Activated CD8-positive, alpha-beta T cell treated with anti-CD3 and anti-CD28 coated beads for 36 hours (primary cell): ENCODE data around the gene TRPM3. TPM values are rescaled to one million over a fixed set of nuclear protein-coding genes. Genes with fewer than 3 reads are reported as not detected.

Source experiments
- ATAC-seq: fragments of 200-7000 bp; cut with Tn5 transposase; one replicate; pipeline ENCODE4 v1.10.0; 2021; ENCODE audit warnings: mild to moderate bottlenecking, moderate library complexity
- CTCF ChIA-PET: fragments of 350-600 bp; sonication (Branson Sonifier 250); formaldehyde crosslinking; loops from one replicate; lab custom pipeline; 2021; ENCODE audit warnings: antibody characterized with exemption; lab: Charles Lee
- POLR2A ChIA-PET: fragments of 350-600 bp; sonication (Branson Sonifier 250); formaldehyde crosslinking; loops from one replicate; lab custom pipeline; 2021; ENCODE audit warnings: antibody characterized with exemption; lab: Charles Lee
- DNase-seq: peaks from one replicate; pipeline ENCODE4 v3.0.0-alpha.2; 2020
- H3K27ac Mint-ChIP-seq: one replicate; pipeline ENCODE4 v1.8.0; 2021; ENCODE audit warnings: mild to moderate bottlenecking, mixed read lengths
- H3K27me3 Mint-ChIP-seq: one replicate; pipeline ENCODE4 v1.8.0; 2021; ENCODE audit warnings: mixed read lengths
- H3K36me3 Mint-ChIP-seq: one replicate; pipeline ENCODE4 v1.8.0; 2021; ENCODE audit warnings: low read depth, mixed read lengths
- H3K4me1 Mint-ChIP-seq: one replicate; pipeline ENCODE4 v1.8.0; 2021; ENCODE audit warnings: low read depth, mixed read lengths
- H3K4me3 Mint-ChIP-seq: one replicate; pipeline ENCODE4 v1.8.0; 2021; ENCODE audit warnings: mild to moderate bottlenecking, moderate library complexity, mixed read lengths
- H3K9me3 Mint-ChIP-seq: one replicate; pipeline ENCODE4 v1.8.0; 2021; ENCODE audit warnings: mixed read lengths
- intact Hi-C: fragments of 100-400 bp; cut with micrococcal nuclease; formaldehyde crosslinking; loops from one replicate; pipeline ENCODE4 v1.10.0; 2022
- total RNA-seq, 2 experiments: library from RNA; stranded (reverse); gene quantifications; one replicate each; pipeline ENCODE4 v1.2.3, GENCODE V29; 2021
- TF ChIP-seq, protein P1 (sequence below): fragments of 200-600 bp; IDR thresholded peaks from one replicate; pipeline ENCODE4 v1.8.0; 2022; ENCODE audit warnings: antibody characterized with exemption, mild to moderate bottlenecking

Gene TRPM3
- total RNA-seq, 2 experiments from 2014 or later, result not detected

GRCh38 chr9:70581955-70582350 is 539.5 kb downstream of the TRPM3 start:
- TF ChIP-seq, protein P1, sequence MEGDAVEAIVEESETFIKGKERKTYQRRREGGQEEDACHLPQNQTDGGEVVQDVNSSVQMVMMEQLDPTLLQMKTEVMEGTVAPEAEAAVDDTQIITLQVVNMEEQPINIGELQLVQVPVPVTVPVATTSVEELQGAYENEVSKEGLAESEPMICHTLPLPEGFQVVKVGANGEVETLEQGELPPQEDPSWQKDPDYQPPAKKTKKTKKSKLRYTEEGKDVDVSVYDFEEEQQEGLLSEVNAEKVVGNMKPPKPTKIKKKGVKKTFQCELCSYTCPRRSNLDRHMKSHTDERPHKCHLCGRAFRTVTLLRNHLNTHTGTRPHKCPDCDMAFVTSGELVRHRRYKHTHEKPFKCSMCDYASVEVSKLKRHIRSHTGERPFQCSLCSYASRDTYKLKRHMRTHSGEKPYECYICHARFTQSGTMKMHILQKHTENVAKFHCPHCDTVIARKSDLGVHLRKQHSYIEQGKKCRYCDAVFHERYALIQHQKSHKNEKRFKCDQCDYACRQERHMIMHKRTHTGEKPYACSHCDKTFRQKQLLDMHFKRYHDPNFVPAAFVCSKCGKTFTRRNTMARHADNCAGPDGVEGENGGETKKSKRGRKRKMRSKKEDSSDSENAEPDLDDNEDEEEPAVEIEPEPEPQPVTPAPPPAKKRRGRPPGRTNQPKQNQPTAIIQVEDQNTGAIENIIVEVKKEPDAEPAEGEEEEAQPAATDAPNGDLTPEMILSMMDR, result no peak
- ATAC-seq (no peak), DNase-seq (no peak)
- POLR2A ChIA-PET, result no interaction called here
- Mint-ChIP-seq H3K36me3 (no peaks in the 10 kb centered on the region), H3K27ac (no peak overlapping the region), H3K27me3 (no peaks in the 10 kb centered on the region), H3K9me3 (no peaks in the 10 kb centered on the region), H3K4me1 (peaks cover 7% of the 10 kb centered on the region), H3K4me3 (no peak overlapping the region)
- intact Hi-C loops, result no loop called here
- CTCF ChIA-PET, result interaction anchor here (1.0 kb wide), 2 partner anchors 11 to 20 kb away, joined by 4 to 8 read pairs; no protein-coding TSS in a partner anchor

DNA sequence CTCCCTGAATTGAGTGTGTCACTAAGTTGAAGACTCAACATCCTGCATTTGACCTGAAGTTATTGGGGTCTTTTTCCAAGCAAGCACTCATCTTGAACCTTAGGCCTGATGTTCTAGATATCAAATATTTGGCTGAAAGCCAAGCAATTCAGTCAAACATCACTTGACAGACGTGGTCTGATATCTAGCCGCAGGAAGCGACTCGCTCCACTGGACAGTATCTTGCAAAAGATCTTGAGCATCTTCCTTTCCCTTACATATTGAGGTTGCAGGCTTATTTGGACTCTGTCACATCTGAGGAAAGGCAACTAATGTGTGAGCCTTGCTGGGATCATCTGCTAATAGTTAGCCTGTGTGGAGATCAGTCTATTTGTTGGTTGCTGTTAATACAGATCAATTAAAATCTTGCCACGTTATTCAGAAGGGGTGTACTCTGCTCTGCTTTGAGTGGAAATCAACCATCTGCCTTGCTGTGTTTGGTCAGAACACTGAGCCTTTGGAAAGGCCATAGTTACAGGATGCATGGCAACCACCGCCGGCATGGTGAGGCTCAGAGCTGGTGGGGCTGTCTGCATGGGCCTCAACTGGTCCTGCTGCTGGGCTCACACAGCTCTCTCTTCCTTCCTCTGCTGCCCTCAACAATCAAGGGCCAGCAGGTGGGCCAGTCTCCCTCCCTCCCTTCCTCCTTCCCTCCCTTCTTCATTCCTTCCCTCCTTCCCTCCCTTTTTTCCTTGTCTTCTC is 540.0 kb downstream of the TRPM3 start:
- no peak overlapping the region for H3K4me3 Mint-ChIP-seq
- no peaks in the 10 kb centered on the region for H3K9me3 Mint-ChIP-seq
- H3K4me1 Mint-ChIP-seq, result peaks cover 8% of the 10 kb centered on the region
- ATAC-seq (no peak), DNase-seq (no peak)
- intact Hi-C loops, result no loop called here
- ChIA-PET POLR2A (no interaction called here), CTCF (interaction anchor here (0.7 to 1.0 kb wide), 3 partner anchors 12 to 21 kb away, joined by 3 to 8 read pairs (median 4); no protein-coding TSS in a partner anchor)
- no peak overlapping the region for H3K27ac Mint-ChIP-seq
- H3K36me3 Mint-ChIP-seq, result no peaks in the 10 kb centered on the region
- no peaks in the 10 kb centered on the region for H3K27me3 Mint-ChIP-seq
- TF ChIP-seq, protein P1, result no peak

GRCh38 chr9:70580606-70581195 is 540.7 kb downstream of the TRPM3 start:
- Mint-ChIP-seq H3K27me3 (no peaks in the 10 kb centered on the region), H3K9me3 (no peaks in the 10 kb centered on the region), H3K36me3 (no peaks in the 10 kb centered on the region), H3K4me1 (peaks cover 8% of the 10 kb centered on the region), H3K27ac (no peak overlapping the region), H3K4me3 (no peak overlapping the region)
- intact Hi-C loops, result no loop called here
- POLR2A ChIA-PET, result no interaction called here
- CTCF ChIA-PET, result interaction anchor here (0.7 to 1.0 kb wide), 2 partner anchors 9 to 22 kb away, joined by 3 read pairs; no protein-coding TSS in a partner anchor
- DNase-seq, result no peak
- TF ChIP-seq, protein P1, result no peak
- ATAC-seq, result no peak

DNA sequence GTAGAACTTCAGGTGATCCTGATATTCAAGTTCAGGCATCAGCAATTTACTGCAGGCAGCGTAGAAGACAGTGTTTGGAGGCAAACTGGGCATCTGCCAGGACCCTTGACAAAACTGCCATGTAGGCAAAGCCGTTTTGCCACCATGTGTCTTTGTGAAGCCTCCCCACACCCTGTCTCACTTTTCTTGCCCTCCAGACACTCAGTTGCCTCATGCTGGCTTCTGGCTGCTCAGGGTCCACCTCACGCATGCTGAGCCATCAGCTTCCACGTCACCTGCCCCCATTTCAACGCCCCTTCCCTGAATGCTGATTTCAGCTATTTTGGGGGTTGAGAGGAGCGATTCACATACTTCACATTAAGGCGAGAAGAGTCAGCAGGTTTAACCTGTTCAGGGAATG is 541.7 kb downstream of the TRPM3 start:
- no peak overlapping the region for H3K27ac Mint-ChIP-seq
- ATAC-seq (no peak), DNase-seq (no peak)
- CTCF ChIA-PET, result interaction anchor here (0.9 to 1.1 kb wide), 3 partner anchors 8 to 101 kb away, joined by 3 to 4 read pairs (median 3); no protein-coding TSS in a partner anchor
- H3K36me3 Mint-ChIP-seq, result no peaks in the 10 kb centered on the region
- H3K4me1 Mint-ChIP-seq, result peaks cover 8% of the 10 kb centered on the region
- no peak overlapping the region for H3K4me3 Mint-ChIP-seq
- intact Hi-C loops, result no loop called here
- TF ChIP-seq, protein P1, result no peak
- no peaks in the 10 kb centered on the region for H3K9me3 Mint-ChIP-seq
- POLR2A ChIA-PET, result no interaction called here
- H3K27me3 Mint-ChIP-seq, result no peaks in the 10 kb centered on the region

GRCh38 chr9:70578720-70579119 is 542.7 kb downstream of the TRPM3 start:
- H3K4me3 Mint-ChIP-seq, result no peak overlapping the region
- H3K27ac Mint-ChIP-seq, result no peak overlapping the region
- ATAC-seq, result no peak
- ChIA-PET POLR2A (no interaction called here), CTCF (interaction anchor here (1.5 kb wide), 1 partner anchor 18 kb away, joined by 4 read pairs; no protein-coding TSS in a partner anchor)
- peaks cover 8% of the 10 kb centered on the region for H3K4me1 Mint-ChIP-seq
- no peak for DNase-seq
- no peaks in the 10 kb centered on the region for H3K36me3 Mint-ChIP-seq
- no peaks in the 10 kb centered on the region for H3K9me3 Mint-ChIP-seq
- intact Hi-C loops, result no loop called here
- TF ChIP-seq, protein P1, result no peak
- no peaks in the 10 kb centered on the region for H3K27me3 Mint-ChIP-seq
